HG03571 (cell line): Measurements from ENCODE around the gene KITLG.
"Not testable (repeated sequence)": the region's sequence is repeated elsewhere in the genome, so short reads cannot be mapped to it uniquely, and the experiment has no call there.

Experiments used
- ATAC-seq: cut with Tn5 transposase; IDR thresholded peaks from one replicate; pipeline ENCODE4 v1.9.1; 2021; ENCODE audit not compliant: unreplicated experiment

Gene KITLG, protein sequence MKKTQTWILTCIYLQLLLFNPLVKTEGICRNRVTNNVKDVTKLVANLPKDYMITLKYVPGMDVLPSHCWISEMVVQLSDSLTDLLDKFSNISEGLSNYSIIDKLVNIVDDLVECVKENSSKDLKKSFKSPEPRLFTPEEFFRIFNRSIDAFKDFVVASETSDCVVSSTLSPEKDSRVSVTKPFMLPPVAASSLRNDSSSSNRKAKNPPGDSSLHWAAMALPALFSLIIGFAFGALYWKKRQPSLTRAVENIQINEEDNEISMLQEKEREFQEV

DNA sequence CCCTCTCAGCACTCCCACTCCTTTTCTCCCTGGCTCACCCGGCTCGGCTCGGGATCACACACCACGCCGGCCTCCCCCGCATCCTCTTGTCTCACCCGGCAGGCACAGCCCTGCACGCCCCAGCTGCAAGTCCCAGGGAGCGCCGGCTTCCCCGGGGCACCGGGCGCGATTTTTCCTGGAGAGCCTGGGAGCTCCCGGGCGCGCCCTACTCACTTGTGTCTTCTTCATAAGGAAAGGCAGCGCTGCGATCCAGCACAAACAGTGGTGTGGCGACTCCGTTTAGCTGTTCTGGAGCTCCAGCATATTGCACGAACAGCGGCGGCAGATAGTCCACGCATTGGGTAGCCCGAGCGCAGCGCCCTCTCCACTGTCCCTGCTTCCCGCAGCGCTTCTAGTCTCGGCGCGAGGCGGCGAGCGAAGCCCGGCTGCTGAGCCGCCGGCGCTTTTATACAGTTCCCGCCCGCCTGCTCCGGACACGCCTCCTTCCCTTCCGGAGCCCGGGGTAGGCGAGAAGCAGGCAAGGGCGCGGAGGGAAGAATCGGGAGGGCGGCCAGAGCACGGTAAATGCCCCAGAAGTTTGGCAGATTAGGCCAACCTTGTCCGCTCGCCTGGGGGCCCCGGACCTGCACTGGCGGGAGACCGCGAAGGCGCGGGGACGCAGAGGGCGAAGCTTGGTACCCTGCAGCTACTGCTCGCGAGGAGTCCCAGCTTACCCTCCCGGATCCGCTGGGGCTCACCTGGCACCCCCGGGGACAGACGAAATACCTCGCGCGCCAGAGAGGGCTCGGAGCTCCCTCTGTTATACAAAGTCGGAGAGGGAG lies at the start of gene KITLG:
KITLG (minus strand) TSS at position 421 of the 821 bp plus-strand sequence; CDS start at position 228, 193 bp downstream.
- peak; percentile 58 for ATAC-seq

DNA sequence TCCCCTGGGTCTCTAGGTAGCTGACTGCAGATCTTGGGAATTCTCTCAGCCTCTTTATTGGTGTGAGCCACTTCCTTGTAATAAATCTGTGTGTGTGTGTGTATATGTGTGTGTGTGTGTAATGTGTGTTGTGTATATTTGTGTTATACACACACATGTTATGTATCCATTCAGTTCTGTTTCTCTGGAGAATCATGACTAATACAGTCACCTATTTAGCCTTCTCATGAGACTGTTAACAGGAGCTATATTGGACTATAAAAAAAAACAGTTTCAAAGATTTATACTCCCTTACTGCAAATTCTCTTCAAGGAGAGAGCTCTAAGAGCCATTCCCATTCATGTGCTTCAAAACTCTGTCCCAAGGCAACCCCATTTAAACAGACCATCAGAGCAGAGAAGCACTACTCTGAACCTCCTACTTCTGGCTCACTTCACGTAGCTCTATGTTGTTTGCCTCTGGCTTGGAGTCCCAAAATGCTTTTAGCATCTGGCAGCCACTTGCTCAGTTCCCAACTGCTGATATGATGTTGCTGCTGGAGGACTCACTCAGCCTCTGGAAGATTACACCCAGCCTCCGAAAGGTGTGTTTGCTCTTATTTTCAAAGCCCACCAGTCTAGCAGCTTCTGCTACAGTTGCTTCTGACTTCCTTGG lies 48.7 kb upstream of the KITLG start:
- ATAC-seq = no peak

DNA sequence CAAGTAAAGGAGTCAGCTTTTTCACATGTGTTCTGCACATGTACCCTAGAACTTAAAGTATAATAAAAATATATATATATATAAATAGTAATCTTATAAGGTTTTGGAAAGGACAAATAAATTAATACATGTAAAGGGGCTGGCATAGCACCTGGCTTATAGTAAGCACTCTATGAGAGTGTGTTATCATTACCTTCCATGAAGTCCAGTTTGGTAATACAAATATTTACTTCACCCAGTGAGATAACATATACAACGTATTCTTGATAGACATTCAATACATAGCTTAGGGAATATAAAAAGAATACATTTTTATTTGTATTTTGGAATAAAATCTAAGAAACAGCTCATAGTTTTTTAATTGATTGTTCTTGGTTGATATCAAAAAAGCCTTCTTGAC lies 47.8 kb upstream of the KITLG start:
- not testable (repeated sequence) for ATAC-seq

DNA sequence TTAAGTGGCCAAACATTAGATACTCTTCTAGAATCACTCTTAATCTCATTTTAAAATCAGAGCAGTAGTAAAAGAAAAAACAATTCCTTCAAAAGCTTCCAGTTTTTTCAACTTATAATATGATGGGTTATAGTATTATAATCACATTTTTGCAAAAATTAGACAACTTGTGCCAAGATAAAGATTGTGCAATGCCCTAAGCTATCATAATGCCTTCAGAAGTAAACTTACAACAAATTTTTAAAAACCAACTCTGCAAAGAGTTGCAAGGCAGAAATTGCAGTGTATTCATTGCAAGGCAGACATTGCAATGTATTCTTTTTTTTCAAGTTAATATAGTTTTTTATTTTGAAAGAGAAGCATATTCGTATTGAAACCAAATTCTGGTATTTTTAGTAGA lies 47.2 kb upstream of the KITLG start:
- ATAC-seq = no peak

DNA sequence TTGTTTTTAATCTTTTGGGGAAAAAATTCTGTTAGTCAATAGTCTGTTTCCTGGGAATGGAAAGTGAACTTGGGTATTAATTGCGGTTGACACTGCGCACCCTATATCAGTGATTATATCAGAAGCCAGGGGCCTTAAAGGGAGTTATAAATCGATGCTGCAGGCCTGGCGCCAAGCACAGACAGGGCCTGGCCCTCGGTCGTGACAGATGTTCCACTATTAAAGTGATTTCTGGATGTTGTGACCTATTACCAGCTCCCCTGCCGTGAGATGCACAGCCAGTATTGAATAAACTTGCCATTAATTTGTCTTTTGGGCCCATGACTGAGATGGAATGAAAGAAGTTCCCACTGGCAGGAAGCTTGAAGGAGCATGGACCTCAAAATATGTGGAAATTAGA lies 45.1 kb upstream of the KITLG start:
- no peak for ATAC-seq

DNA sequence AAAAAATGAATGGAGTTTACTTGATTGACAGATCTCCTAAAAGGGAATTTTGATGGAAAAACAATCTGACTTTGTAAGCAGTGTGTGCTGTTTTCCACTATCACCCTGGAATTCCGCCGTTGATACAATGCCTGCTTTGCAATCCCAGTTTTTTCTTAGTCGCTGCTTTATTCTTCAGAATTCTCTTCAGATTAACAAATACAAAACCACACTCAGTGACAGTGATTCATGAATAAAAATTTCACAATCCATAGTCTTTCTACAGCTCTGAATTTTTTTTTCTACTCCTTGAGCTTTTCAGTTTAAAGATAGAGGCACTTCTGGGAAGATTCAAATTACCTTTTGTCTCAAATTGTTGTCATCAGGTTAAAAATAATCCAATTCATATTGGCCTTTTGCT lies 44.6 kb upstream of the KITLG start:
- ATAC-seq = no peak

DNA sequence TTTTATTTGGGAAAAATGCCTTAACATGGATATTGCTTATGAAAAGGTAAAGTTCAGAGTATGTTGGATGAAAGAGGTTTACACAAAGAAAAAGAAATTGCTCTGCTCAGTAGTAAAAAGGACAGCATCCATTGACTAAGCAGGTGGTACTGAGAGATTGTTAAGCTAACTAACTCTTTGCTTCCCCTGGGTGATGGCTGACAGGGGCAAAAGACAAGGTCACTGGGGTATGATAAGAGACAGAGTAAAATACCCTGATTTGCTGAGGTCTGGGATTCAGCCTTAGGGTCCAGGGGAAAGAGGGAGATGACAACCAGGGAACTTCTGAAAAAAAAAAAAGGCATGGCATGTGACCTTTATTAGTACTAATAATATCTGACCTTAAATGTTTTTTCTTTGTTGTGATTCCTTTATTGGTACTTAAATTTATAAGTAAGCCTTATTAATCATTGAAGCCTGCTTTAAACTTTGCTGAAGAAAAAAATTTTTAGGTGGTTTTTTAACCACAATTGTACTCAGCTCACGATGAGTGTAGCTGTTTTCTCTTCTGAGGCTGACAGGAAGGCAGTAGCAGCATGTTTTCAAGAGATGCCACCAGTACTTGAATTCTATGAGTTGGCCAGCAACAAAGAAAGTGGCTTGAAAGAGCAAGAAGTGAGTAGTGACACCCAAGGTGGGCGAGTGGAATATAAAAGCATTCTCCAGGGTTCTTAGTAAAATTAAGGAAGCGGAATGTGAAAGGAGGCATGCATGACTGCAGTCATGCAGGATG lies 43.7 kb upstream of the KITLG start:
- ATAC-seq = no peak

DNA sequence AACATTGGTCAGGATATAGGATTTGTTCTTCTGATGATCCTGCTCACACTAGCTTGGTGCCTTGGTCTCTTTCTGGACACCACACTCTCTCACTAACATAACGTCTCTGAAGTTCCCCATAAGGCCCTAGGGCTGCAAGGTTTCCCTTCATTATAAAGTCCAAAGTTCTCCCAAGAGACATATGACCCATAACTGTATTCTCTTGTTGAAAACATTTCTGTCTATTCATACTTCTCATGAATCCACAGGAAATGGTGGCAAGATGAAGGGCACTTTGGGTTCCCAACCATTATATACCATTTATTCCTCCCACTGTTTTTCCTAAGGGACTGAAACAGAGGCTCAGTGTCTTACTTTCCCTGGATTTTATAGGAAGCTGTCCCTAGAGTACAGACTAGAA lies 37.1 kb upstream of the KITLG start:
- ATAC-seq = no peak

DNA sequence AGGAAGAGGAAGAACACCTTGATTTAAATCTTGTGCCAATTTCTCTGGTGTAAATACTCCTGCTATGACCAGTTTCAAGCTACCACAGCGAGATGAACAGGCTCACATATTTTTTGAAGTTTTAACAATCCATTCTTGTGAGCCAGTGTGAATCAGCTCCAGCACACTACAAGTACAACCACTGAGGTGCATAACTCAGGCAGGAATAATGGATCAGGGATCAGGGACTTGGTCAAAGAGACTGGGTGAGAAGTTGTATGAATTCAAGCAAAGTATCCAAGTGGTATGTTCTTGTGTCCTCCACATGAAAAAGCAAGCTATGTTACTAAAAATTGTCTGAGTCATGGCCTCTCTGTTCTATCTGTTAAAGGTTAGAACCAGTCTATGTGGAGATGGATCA lies 35.2 kb upstream of the KITLG start:
- no peak for ATAC-seq

DNA sequence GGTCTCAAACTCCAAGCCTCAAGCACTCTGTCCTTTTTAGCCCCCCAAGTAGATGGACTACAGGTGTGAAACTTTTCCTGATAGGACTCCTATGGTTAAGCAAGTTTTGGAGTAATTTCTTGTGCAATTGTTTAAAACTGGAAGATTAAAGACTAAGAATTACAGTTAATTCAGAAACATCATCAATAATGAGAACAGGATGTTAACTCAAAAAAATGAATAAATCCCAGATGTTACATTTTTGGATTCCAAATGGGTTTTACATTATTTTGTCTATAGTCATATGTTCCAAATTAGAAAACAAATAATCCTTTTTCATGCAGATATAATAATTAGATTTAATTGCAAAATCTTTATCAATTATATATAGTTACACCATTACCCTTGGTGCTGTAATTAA lies 24.4 kb upstream of the KITLG start:
- no peak for ATAC-seq

DNA sequence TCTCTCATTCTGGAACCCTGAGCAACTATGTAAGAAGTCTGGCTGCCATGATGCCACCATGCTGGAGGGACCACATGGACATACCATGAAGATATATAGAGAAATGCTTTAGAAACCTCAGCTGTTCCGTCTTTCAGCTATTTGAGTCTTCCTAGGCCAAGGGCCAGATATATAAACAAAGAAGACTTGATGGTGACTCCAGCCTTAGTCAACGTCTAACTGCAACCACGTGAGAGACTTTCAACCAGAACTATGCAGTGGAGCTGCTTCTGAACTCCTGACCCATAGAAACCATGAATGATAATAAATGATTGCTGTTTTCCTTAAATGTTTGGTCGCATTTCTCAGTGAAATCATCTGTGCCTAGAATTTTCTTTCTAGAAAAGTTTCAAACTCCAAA lies 20.0 kb upstream of the KITLG start:
- no peak for ATAC-seq

DNA sequence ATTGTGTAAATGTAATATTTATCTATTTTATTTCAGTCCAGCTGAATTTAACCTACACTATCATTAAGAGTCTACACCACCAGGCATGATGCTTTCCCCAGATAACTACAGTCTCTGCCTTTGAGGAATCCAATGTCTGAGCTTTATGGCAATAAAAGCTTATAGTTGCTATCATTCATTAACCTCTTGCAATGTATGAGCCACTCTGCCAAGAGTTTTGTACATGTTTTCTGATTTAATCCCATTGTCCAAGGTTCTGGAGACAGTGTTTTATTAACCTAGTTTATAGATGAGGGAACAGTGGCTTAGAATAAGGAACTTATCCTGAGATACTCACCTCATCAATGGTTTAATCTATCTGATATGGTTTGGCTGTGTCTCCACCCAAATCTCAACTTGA lies 17.1 kb upstream of the KITLG start:
- ATAC-seq = no peak

DNA sequence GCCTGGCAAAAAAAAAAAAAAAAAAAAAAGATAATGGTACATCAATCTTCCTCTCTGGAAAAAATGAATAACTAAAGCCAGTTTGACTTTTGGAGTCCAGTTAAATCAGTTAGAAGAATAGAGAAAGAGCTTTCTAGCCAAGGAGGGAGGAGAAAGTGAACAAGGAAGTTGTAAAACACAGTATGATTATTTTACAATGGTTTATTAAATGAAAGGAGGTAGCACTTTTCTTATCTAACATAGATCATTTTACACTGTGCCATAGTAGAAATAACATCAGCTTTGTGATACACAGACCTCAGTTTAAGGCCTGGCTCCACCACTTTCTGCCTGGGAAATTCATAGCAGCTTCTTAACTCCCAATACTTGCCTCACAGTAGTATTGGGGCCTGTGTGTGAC lies 15.4 kb upstream of the KITLG start:
- ATAC-seq = no peak

DNA sequence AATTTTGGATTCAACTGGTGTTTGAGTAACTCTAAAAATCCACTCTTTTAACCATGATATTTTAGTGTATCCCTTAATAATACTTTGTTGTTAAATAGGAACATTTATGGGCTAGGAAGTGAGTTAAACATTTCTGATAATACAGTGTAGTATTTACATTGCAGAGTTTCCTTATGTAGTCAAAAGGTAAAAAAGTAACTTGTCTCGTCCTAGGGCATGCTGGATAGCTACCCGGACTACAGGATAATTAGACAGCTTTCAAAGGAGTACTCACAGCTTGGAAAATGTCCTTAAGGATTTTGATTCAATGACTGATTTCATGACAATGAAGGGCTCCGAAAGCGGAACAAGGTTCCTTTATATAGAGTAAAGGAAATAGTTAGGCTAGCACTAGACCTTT lies 14.5 kb upstream of the KITLG start:
- no peak for ATAC-seq

DNA sequence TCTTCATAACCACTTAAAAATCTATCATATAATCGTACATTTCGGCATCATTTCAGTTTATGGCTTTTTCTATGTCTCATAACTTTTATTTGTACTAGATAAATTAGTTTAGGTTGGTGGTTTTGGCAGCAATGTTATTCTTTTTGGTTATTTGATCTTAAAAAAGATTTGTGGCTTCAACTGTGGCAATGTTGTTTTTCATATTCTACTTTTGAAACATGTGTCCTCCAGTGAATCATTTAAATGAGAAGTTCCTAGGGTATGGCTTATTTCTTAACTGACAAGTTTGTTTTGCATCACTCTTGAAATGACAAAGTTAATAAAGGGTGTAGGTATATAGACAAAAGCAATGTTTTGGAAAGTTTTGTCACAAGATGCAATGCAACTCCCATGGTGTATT lies 11.1 kb upstream of the KITLG start:
- no peak for ATAC-seq

DNA sequence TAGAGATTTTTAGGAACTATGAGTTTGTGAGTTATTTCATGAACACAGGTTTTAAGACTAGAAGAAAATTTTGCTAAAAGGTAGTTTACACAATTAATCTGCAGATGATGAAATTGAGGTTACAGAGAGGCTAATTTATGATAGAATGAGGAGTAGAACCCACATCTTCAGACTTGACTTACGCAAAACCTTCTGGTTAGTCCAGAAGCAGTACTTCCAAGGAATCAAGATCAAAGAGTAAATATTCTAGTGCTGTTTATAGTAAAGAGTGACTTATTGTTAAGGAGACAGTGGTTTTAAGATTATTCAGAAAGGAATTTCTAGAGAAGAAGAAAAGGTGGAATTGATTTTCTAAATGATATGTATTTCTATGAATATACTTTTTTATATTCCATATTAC lies 10.6 kb upstream of the KITLG start:
- no peak for ATAC-seq

DNA sequence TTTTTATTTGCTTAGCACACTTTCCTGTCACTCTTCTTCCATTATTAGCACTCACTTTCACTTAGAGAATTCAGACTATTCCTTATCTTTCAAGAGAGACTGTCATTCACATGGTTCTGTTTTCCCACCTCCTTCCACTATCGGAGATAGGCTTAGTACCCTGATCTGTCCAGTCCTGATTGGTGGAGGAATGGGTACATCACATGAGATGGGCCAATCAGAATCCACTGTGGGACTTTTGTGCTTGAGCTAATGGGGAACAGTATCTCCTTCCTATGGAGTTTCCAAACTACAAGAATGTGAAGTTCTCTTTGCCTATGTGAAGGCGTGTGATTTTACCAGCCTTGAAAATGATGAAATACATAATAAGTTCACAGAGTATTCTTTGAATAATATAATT lies 4.8 kb upstream of the KITLG start:
- ATAC-seq = no peak

DNA sequence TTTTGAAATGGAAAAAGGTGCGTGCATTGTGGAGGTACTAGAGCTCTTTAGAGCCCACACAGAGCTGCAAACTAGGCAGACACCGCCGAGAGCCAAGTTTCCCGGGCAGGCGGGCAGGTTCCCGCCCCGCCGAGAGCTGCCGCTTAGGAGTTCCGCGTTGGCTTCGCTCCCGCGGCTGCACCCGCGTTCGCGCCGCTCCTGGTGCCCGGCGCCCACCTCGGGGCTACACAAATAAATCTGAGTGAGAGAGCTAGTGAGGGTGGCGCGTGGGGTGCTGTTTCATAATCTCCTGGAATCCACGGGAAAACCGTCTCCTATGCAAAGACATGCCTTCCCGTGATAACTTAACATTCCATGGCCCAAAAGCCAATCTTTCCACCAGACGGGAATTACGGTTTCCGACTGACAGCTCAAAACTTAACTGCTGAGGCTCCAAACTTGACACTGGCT lies 645 bp downstream of the KITLG start:
- no peak for ATAC-seq

DNA sequence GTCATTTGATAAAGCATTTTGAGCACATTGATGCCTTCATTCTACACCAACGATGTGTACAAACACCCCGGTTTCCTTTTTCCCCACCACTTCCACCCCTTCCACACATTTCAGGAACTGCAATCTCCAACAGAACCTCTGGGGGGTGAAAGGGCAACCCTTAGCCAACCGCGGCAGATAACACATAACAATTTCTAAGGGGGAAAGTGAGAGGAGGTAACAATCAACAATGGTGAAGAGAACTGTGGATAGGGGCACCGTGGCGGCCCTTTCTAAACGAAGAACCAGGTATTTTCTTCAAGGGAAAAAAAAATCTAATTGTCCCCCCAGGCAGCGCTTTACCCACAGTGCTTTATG lies 1.1 kb downstream of the KITLG start:
- no peak for ATAC-seq

DNA sequence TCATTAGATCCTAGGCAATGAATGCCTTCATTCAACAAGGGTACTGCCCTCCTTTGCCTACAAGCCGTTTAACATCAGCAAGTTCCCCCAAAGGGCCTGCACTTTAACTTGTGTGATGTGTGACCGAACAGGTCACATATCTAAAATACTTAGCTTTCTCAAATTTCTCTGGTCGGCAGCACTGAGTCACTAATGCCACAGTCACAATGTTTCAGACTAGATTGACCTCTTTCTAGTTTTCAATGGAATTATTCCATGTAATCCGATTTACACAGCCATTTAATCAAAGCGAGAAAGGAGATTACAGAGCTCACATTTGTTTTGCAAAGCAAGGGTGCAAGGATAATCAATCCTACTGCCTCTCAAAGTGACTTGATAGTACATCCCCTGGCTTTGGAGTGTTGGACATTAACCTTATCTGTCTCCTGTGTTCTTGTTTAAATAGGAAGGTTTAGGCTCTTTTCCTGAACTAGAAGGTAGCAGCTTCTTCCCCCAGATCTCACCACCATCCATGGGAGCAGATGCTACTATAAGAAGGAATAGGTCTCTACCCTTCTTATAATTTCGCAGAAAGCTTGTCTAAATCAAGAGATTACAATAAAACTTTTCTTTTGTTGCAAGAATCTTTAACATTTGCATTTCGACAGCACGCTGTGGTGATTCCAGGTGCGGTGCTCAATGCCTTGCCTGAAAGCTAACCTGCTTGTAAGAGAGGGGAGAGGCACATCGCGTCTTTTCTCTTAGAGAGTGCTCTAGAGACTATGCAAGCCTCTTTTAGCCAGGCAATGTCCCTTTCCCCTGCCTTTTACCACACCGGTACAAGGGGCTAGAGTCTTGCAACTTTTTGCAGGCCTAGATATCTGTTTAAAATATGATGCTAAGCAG lies 1.8 kb downstream of the KITLG start:
- no peak for ATAC-seq
